ENCODE measurements around the gene PKD1.

The PKD1 gene

GRCh38 chr16:2135770-2136490 lies at the start of gene PKD1:
PKD1 (minus strand) TSS chr16:2135898; CDS start chr16:2135689, 209 bp downstream.
- DNase-seq (ENCODE audit: low read depth in 3 of 3), result peak; percentile 96 to 99 (median 99)

- DNase-seq (ENCODE audit: low read depth in 3 of 3), result no peak
Observed at GRCh38 chr16:2184962-2185361, 49.3 kb upstream of the PKD1 start.

- no peak for DNase-seq (ENCODE audit: low read depth in 3 of 3)
Observed at GRCh38 chr16:2184346-2184745, 48.6 kb upstream of the PKD1 start.

GRCh38 chr16:2183671-2184070 lies 48.0 kb upstream of the PKD1 start:
- DNase-seq (ENCODE audit: low read depth in 3 of 3), result no peak

GRCh38 chr16:2181952-2182351 lies 46.3 kb upstream of the PKD1 start:
- DNase-seq (ENCODE audit: low read depth in 3 of 3), result no peak

- no peak for DNase-seq (ENCODE audit: low read depth in 3 of 3)
Observed at GRCh38 chr16:2180962-2181923, 45.5 kb upstream of the PKD1 start.

- DNase-seq (ENCODE audit: low read depth in 3 of 3), result no peak
Observed at GRCh38 chr16:2180461-2180860, 44.8 kb upstream of the PKD1 start.

- no peak for DNase-seq (ENCODE audit: low read depth in 3 of 3)
Observed at GRCh38 chr16:2179576-2179975, 43.9 kb upstream of the PKD1 start.

- DNase-seq (ENCODE audit: low read depth in 3 of 3), result no peak
Observed at GRCh38 chr16:2179107-2179501, 43.4 kb upstream of the PKD1 start.

- no peak for DNase-seq (ENCODE audit: low read depth in 3 of 3)
Observed at GRCh38 chr16:2178321-2179106, 42.8 kb upstream of the PKD1 start.

GRCh38 chr16:2177561-2177960 lies 41.9 kb upstream of the PKD1 start:
- DNase-seq (ENCODE audit: low read depth in 3 of 3), result no peak

- DNase-seq (ENCODE audit: low read depth in 3 of 3), result no peak
Observed at GRCh38 chr16:2177101-2177500, 41.4 kb upstream of the PKD1 start.

- no peak for DNase-seq (ENCODE audit: low read depth in 3 of 3)
Observed at GRCh38 chr16:2176047-2176446, 40.3 kb upstream of the PKD1 start.

- DNase-seq (ENCODE audit: low read depth in 3 of 3), result no peak
Observed at GRCh38 chr16:2175454-2175853, 39.8 kb upstream of the PKD1 start.

- DNase-seq (ENCODE audit: low read depth in 3 of 3), result no peak
Observed at GRCh38 chr16:2174396-2175131, 38.9 kb upstream of the PKD1 start.

- no peak for DNase-seq (ENCODE audit: low read depth in 3 of 3)
Observed at GRCh38 chr16:2173916-2174315, 38.2 kb upstream of the PKD1 start.

- no peak for DNase-seq (ENCODE audit: low read depth in 3 of 3)
Observed at GRCh38 chr16:2173366-2173765, 37.7 kb upstream of the PKD1 start.

GRCh38 chr16:2172688-2173335 lies 37.1 kb upstream of the PKD1 start:
- no peak for DNase-seq (ENCODE audit: low read depth in 3 of 3)

- DNase-seq (ENCODE audit: low read depth in 3 of 3), result no peak
Observed at GRCh38 chr16:2171601-2172178, 36.0 kb upstream of the PKD1 start.

Data from stimulated activated CD4-positive, alpha-beta T cell treated with anti-CD3 and anti-CD28 coated beads, TNF-alpha, amount 100 ng/mL, for 24 hours (primary cell).